Gastroesophageal sphincter (tissue), 3 donors: ENCODE results near the gene C1orf226.

Experiments
- CTCF ChIP-seq, 4 experiments: fragments of 200-600 bp in 2 of 4; fragments of 450-650 bp in 2 of 4; sonication (generic) in 1 of 4; IDR thresholded peaks; one replicate each; pipeline ENCODE4 v1.5.1; 2017 to 2019; ENCODE audit warnings: antibody characterized with exemption in 4 of 4, mild to moderate bottlenecking in 2 of 4, moderate library complexity in 2 of 4
- EP300 ChIP-seq: sonication (generic); formaldehyde crosslinking; IDR thresholded peaks from one replicate; pipeline ENCODE4 v1.6.1; 2017; ENCODE audit warnings: antibody characterized with exemption, mild to moderate bottlenecking
- POLR2A ChIP-seq, 2 donors: fragments of 450-650 bp; IDR thresholded peaks; one replicate each; pipeline ENCODE4 v1.6.1; 2017; ENCODE audit warnings: antibody characterized with exemption in 2 of 2, mild to moderate bottlenecking in 2 of 2, moderate library complexity in 1 of 2
- POLR2AphosphoS5 ChIP-seq: sonication (generic); formaldehyde crosslinking; IDR thresholded peaks from one replicate; pipeline ENCODE4 v1.6.1; 2017; ENCODE audit warnings: antibody characterized with exemption

- no peak for TF ChIP-seq CTCF (IDR thresholded peaks at IDR 0.05)
- no peak for TF ChIP-seq POLR2AphosphoS5
- TF ChIP-seq POLR2A (IDR thresholded peaks at IDR 0.05), result no peak
- no peak for TF ChIP-seq EP300
Observed at GRCh38 chr1:162363823-162364222, 17.7 kb upstream of the C1orf226 start.
